ENCODE results near the gene OVCA2. TPM values are rescaled to one million over a fixed set of nuclear protein-coding genes. Genes with fewer than 3 reads are reported as not detected.

Gene OVCA2
- total RNA-seq, 1 experiment from 2014 or later, result 93.3 TPM

DNA sequence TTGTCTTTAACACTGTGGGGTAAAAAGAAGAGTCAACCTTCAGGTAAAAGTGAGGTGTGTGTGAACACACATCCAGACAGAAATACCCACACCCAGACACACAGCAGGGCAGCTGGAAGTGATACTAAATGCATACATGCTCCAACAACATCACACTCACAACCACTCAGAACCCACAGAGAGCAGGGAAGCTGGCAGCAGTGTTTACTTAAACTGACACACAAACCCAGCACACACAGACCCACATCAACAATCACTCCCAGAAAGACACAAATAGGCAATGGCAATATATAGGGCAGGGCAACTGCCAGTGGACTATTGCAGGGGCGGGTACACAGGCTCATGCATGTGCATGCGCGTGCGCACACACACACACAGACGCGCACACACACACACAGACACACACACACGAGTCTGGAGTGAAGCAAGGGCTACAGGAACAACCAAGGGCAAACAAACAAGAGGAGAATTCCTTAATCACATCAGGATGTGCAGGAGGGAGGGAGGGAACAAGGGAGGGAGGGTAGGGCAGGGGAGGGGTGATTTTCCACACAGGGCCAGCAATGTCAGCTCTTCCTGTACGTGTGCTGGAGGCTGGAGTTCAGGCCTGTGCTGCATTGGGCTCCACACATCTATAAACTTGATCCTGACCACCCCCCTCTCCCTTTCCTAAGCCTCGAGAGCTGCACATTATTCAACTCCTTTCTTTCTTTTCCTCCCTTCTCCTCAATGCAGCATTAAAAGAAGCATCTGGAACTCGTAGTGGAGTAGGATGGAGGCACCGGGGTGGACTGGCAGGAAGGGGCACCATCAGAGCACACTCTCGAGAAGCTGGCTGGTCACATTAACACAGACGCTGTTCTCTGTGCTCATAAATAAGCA lies 43.2 kb downstream of the OVCA2 start:
- DNase-seq (ENCODE audit: low read depth), result peak; percentile 58

DNA sequence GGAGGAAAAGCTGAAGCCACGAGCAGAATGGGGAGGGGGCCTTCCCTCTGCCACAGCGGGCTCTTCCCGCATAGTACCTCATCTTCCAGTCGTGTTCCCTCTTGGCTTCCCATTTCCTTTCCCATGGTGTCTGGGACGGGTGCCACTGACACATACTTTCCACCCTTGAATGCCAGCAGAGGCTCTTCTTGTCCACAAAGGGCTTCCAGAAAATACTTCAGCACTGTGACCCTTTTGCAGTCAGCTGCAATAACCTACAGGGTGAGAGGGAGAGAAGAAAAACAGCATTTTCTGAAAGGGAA lies 43.8 kb downstream of the OVCA2 start:
- DNase-seq (ENCODE audit: low read depth), result no peak

DNA sequence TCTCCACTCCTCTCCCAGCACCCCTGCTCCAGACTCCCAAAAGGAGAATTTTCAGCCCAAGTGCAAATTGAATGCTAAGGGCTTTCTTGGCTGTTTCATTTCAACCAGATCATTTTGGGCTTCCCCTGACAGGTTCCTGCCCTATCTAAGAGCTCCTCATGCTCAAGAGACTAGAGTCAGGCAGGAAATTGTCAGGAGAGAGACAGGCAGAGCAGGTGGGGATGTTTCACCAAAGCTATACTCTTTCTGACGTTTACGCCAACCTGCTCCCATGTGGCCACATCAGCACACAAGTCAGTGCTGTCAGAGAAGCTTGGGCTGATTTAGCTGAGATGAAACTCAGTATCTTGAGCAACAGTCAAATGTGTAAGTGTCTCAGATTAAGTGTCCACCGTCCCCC lies 44.5 kb downstream of the OVCA2 start:
- DNase-seq (ENCODE audit: low read depth), result no peak

DNA sequence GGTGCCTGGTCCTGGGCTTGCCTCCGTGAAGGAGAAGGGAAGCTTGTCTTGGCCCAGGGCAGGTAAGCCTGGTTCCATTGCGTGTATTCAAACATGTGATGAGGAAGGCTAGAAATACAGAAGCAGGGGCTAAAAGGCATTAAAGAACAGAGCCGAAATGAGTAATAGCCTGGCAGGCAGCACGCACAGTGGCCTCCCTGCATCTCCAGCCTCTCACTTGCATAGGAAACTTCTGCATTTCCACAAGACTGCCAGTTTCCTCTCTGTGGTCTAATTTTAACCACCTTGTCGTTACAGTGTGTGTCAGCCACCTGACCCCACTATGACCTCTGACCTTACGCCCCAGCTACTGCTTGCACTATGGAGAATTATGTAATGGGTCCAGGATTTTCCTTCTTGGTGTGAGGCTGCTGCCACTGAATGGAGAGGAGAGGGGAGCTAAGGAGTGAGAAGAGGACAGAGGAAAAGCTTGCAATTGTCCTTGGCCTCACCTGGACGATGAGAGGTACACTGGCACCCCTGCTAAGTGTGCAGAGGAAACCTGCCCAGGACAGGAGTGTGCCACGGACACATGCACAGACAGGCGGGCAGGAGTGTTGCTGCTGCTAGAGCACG lies 45.9 kb downstream of the OVCA2 start:
- DNase-seq (ENCODE audit: low read depth), result no peak

DNA sequence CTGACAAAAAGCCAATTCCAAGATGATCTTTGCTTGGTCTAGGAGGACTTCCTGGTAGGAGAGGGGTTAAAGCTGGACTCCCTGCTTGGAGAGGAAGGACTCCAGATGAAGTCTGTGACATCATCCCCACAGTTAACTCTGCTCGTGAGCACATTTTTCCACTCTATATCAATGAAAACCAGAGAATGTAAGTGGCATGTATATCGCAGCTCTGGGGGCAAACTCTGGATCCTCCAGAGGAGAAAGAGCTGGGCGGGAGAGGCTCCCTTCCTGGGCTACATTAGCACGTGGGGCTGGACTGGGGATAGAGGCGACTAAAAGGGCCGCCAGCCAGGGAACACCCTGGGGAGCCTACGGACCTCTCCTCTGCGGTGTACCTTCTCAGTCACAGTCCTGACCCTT lies 47.2 kb downstream of the OVCA2 start:
- DNase-seq (ENCODE audit: low read depth), result peak; percentile 36

DNA sequence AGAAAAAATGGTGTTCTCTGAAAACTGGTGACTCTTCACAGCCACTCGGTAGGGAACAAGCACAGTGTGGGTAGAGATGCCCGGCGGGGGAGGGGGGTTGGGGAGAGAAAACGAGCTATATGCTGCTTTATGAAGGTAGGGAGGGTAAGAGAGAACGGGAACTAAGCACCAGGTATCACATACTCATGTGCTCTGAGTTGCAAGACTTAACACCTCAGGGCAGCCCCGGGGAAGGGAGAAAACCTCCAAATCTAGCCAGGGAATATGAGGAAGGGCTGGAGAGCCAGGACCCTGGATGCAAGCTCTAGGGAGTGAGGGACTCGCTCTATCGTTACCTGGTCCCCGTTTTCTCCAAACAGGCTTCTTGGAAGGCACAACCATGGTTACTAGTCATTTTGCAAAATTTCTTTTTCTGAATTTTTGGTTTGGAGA lies 48.4 kb downstream of the OVCA2 start:
- DNase-seq (ENCODE audit: low read depth), result no peak

DNA sequence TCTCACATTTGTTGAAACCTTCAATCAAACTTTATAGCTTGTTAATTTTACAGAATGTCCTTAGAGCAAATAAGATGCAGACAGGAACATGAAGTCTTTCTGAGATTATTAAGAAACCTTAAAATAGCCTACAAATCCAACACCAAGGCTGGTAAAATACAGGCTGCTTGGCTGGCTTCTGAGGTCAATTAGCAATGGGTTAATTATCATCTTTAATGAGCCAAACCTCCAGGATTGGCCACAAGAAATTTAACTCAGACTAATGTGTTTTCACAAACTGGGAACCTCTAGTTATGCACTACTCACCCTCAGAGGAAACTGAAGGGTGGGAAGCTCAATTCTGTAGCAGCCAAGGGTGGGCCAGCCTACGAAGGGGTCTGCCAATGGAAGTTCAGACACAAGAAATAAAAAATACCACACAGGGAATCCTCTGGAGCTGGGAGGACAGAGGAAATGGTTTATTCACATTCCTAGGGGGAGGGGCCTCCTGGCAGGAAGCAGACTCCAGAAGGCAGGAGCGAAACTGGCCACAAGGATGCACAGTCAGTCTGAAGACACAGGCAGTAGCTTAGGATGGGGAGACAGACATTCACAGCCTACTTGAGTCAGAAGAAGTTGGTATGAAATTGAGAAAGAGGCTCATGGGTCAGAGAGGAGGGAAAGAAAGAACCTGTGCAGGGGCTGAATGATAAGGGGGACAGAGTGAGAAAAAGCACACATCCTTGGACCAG lies 49.1 kb downstream of the OVCA2 start:
- peak; percentile 92 for DNase-seq (ENCODE audit: low read depth)

DNA sequence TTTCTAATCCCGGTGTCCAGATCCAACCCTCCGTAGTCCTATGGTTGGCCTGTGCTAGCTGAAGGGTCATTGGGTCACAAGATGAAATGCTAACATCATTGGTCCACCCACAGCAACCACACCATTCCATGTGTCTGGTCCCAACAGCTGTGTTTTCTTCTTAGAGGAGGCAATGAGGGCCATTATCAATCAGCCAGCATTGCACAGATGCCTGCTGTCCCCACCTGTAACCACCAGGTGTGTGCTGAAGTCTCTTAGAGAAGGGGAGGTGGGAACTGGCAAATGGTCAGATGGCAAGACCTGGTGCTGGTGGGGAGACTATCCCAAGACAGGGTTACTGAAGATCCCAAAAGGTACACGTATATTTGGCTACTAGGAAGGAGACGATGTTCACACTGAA lies 50.4 kb downstream of the OVCA2 start:
- no peak for DNase-seq (ENCODE audit: low read depth)

Other genes starting within 250 kb of the OVCA2 start
- 10.1 and 11.0 TPM in 2 replicates for gene SMYD4, start 212.1 kb upstream of the OVCA2 start, total RNA-seq (2014; rRNA removed; shearing (Covaris generic))
- gene RPA1, start 212.0 kb upstream of the OVCA2 start, total RNA-seq (2014; rRNA removed; shearing (Covaris generic)), result 25.4 and 29.9 TPM in 2 replicates
- 0.83 TPM in 1 of 2 replicates, not detected in the other for gene RTN4RL1, start 16.7 kb upstream of the OVCA2 start, total RNA-seq (2014; rRNA removed; shearing (Covaris generic))
- gene DPH1, start 11.9 kb upstream of the OVCA2 start, total RNA-seq (2014; rRNA removed; shearing (Covaris generic)), result 45.2 TPM in 2 replicates
- 10.4 and 12.2 TPM in 2 replicates for gene HIC1, start 13.1 kb downstream of the OVCA2 start, total RNA-seq (2014; rRNA removed; shearing (Covaris generic))